Stomach (tissue), 4 donors: ENCODE data around the gene TTC27.

Experiments
- EP300 ChIP-seq: sonication (generic); formaldehyde crosslinking; IDR thresholded peaks from one replicate; pipeline ENCODE4 v1.6.1; 2017; ENCODE audit warnings: antibody characterized with exemption
- POLR2A ChIP-seq, 4 donors: fragments of 450-650 bp; IDR thresholded peaks; one replicate each; pipeline ENCODE4 v1.6.1; 2016; ENCODE audit warnings: antibody characterized with exemption in 4 of 4, control low read depth in 2 of 4, mild to moderate bottlenecking in 1 of 4, moderate library complexity in 1 of 4
- POLR2AphosphoS5 ChIP-seq, 3 donors: sonication (generic); formaldehyde crosslinking; IDR thresholded peaks; one replicate each; pipeline ENCODE4 v1.6.1; 2016; ENCODE audit warnings: antibody characterized with exemption in 3 of 3
- TF ChIP-seq, protein P1 (sequence below), 7 experiments: fragments of 450-650 bp in 4 of 7; fragments of 200-600 bp in 3 of 7; sonication (generic) in 3 of 7; IDR thresholded peaks; one replicate each; pipeline ENCODE4 v1.5.1; 2016 to 2019; ENCODE audit warnings: antibody characterized with exemption in 7 of 7, control low read depth in 2 of 7, mild to moderate bottlenecking in 1 of 7

GRCh38 chr2:32830196-32830595 is 202.3 kb downstream of the TTC27 start:
- TF ChIP-seq, protein P1, sequence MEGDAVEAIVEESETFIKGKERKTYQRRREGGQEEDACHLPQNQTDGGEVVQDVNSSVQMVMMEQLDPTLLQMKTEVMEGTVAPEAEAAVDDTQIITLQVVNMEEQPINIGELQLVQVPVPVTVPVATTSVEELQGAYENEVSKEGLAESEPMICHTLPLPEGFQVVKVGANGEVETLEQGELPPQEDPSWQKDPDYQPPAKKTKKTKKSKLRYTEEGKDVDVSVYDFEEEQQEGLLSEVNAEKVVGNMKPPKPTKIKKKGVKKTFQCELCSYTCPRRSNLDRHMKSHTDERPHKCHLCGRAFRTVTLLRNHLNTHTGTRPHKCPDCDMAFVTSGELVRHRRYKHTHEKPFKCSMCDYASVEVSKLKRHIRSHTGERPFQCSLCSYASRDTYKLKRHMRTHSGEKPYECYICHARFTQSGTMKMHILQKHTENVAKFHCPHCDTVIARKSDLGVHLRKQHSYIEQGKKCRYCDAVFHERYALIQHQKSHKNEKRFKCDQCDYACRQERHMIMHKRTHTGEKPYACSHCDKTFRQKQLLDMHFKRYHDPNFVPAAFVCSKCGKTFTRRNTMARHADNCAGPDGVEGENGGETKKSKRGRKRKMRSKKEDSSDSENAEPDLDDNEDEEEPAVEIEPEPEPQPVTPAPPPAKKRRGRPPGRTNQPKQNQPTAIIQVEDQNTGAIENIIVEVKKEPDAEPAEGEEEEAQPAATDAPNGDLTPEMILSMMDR (IDR thresholded peaks at IDR 0.05), result no peak
- no peak for TF ChIP-seq POLR2A (IDR thresholded peaks at IDR 0.05)
- no peak for TF ChIP-seq POLR2AphosphoS5 (IDR thresholded peaks at IDR 0.05)
- TF ChIP-seq EP300, result no peak
